HCEC 1CT (cell line): ENCODE measurements around the gene SUPV3L1.
"Not testable (repeated sequence)": the region's sequence is repeated elsewhere in the genome, so short reads cannot be mapped to it uniquely, and the experiment has no call there.

Experiments used
- DNase-seq: peaks from one replicate; pipeline ENCODE4 v3.0.0-alpha.2; 2017

The SUPV3L1 gene

GRCh38 chr10:69232736-69233480 is 52.9 kb downstream of the SUPV3L1 start:
- DNase-seq = no peak

DNA sequence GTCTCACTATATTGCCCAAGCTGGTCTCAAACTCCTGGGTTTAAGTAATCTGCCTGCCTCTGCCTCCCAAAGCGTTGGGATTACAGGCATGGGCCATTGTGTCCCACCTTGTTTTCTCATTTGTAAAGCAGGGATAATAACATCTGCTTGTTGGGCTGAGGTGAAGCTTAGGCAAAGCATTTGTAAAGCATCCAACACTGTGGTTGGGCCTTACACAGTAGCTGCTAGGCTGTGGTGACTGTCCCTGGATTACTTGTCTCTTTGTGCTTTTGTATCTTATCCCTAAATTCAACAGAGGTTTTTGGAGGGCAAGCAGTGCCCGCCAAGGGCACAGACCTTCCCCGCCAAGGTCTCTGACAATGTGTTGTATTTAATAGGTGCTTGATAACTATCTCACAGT is 54.4 kb downstream of the SUPV3L1 start:
- no peak for DNase-seq

- peak; percentile 68 for DNase-seq
These were observed 57.6 kb downstream of the SUPV3L1 start for GRCh38 chr10:69237528-69238159.

DNA sequence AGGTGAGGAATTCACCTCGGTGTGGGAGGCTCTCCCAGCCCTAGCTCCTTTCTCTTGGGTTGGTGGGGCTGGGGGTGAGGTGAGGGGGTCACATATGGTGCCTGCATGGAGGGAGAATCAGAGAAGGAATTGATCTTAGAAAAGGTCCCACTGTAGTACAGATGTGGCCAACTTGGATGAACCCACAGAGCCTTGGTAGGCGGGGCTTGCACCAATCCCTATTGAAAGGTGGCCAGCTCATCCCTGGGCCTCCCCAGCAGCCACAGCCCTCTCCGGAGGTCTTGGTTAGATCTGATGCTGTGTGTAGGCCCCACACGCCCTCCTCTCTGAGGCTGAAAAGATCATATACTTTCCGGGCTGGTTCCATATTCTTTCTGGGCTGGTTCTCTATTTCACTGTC is 59.1 kb downstream of the SUPV3L1 start:
- no peak for DNase-seq

- DNase-seq = peak; percentile 32
These were observed 59.9 kb downstream of the SUPV3L1 start for GRCh38 chr10:69239816-69240434.

DNA sequence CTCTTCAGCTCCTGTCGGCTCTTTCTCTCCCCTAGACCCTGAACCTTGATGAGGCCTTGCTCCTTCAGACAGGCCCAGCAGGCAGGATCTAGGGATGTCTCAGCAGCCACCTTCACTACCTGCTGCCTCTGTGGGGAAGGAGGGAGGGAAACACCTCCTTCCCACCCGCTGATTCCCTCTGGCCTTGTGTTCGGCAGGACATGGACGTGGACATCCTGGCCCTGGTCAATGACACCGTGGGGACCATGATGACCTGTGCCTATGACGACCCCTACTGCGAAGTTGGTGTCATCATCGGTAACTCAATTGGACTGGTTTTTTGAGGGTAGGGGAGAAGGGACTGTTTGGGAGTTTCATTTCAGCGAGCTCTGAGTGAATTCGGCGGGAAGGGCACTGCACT is 60.4 kb downstream of the SUPV3L1 start:
- no peak for DNase-seq

DNA sequence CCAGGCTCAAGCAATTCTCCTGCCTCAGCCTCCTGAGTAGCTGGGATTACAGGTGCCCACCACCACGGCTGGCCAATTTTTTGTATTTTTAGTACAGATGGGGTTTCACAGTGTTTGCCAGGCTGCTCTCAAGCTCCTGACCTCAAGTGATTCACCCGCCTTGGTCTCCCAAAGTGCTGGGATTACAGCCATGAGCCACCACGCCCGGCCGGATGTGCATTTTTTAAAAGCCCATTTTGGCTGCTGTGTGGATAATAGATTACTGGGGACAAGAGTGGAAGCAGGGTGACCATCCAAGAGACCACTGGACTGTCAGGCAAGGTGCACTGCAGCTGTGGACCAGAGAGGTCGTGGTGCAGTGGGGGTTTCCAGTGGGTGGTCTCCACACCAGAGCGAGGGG is 61.5 kb downstream of the SUPV3L1 start:
- DNase-seq = peak; percentile 65

DNA sequence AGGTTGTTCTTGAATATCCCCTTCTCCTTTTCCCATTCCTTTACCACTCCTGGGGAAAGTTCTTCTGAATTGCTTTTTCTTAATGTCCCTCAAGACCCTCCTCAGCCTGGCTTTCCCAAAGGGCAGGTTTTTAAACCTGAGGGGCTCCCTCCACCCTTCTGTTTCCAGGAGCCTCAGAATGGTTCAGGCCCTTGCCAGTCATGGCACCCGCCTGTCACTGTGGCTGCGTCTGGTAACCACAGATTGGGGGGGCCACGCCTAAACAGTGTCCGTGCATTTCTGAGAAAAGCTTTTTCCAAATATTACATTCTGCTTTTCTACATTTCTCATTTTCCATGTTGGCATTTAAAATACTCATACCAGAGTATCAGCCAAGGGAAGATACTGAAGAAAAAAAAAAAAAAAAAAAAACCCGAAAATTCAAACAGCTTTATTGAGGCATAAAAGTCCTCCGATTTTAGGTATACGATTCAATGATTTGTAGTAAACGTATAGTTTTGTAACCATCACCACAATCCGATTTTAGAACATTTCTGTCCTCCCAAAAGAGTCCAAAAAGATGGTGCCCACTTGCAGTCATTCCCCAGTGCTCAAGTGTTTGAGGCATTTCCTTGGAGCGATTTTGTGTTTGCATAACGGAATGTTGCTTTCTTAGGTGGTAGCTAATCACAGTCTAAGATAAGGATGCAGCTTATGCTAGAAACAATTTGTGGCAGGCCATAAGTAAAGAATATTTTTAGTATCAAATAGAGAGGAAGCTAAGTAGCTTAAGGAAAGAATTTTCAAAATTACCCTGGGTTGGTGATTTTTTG is 62.2 kb downstream of the SUPV3L1 start:
- no peak for DNase-seq

DNA sequence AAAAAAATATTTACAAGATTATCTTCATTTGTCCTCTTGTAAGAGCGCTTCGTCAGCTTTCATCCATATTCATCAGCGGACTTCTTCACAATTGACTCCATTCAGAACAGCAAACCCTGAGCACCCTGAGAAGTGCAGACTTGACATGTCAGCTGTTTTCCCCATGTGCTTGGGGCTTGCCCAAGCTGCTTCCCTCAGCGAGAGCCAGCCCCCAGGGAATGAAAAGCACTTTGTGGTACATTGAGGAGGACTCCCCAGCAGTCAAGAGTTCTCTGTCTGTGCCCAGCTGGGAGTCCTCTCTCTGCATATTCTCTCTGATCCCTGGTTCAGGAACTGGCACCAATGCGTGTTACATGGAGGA is 62.8 kb downstream of the SUPV3L1 start:
- no peak for DNase-seq

DNA sequence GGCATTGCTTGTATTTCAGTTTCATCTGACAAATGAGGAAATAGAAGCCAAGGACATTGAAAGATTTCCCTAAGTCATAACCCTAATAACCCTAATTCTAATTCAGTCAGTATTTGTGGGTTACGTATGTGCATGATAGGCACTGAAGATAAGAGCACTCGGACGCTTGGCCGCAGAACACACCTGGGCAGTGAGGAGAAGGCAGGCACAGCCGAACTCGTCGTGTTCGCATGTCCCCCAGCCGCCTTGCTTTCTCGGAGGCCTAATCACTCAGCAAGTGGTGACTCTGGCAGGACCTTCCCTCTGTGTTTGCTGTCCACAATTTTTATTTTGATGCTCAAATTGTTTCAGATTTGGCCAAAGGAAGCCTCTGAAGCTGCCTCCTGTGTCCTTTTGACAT is 63.8 kb downstream of the SUPV3L1 start:
- no peak for DNase-seq

GRCh38 chr10:69246036-69246435 is 66.0 kb downstream of the SUPV3L1 start:
- no peak for DNase-seq

- no peak for DNase-seq
These were observed 66.7 kb downstream of the SUPV3L1 start for GRCh38 chr10:69246581-69247312.

DNA sequence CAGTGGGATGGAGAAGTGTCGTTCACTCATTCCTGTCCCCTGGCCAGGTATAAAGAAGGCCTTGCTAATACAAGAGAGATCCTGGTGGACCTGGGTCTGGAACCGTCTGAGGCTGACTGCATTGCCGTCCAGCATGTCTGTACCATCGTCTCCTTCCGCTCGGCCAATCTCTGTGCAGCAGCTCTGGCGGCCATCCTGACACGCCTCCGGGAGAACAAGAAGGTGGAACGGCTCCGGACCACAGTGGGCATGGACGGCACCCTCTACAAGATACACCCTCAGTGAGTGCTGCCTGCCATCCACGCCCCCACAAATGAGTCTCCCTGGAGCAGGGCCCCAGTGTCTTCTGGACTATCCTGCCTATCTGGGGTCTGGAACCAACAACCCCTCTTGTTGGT is 67.3 kb downstream of the SUPV3L1 start:
- DNase-seq = no peak

DNA sequence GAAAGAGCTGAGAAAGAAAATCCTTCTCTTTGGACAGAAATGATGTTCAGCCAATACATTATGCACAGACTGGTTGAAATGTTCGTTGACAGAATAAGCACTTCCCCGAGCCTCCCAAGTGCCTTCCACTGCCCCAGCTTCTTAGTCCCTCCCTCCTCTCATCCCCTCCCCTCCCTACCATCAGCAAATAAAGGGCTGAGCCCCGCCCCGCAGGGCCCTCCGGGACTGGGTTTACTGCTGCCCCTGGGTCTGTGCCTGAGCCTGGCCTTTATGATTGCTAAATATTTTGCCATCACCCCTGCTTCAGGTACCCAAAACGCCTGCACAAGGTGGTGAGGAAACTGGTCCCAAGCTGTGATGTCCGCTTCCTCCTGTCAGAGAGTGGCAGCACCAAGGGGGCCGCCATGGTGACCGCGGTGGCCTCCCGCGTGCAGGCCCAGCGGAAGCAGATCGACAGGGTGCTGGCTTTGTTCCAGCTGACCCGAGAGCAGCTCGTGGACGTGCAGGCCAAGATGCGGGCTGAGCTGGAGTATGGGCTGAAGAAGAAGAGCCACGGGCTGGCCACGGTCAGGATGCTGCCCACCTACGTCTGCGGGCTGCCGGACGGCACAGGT is 68.2 kb downstream of the SUPV3L1 start:
- DNase-seq = no peak

DNA sequence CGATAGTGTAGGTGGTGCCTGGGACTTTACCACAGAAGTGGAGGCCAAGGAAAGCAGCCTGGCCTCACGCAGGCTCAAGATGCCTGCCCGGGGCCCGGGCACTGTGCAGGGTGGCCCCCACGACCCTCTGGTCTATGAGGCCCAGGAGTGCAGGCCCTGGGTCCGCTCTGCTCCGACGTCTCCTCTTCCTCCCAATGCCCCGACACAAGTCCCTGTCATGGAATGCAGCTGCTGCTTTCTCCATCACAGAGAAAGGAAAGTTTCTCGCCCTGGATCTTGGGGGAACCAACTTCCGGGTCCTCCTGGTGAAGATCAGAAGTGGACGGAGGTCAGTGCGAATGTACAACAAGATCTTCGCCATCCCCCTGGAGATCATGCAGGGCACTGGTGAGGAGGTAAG is 70.0 kb downstream of the SUPV3L1 start:
- DNase-seq = no peak

DNA sequence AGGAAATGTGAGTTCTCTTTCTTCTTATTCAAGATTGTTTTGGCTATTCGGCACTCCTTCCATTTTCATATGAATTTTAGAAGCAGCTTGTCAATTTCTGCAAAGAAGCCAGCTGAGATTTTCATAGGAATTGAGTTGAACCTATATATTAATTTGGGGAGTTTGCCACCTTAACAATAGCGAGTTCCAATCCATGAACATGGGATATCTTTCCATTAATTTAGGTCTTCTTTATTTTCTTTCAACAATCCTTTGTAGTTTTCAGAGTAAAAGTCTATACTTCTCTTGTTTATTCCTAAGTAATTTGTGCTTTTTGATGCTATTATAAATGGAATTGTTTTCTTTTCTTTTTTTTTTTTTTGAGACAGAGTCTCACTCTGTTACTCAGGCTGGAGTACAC is 71.4 kb downstream of the SUPV3L1 start:
- not testable (repeated sequence) for DNase-seq

DNA sequence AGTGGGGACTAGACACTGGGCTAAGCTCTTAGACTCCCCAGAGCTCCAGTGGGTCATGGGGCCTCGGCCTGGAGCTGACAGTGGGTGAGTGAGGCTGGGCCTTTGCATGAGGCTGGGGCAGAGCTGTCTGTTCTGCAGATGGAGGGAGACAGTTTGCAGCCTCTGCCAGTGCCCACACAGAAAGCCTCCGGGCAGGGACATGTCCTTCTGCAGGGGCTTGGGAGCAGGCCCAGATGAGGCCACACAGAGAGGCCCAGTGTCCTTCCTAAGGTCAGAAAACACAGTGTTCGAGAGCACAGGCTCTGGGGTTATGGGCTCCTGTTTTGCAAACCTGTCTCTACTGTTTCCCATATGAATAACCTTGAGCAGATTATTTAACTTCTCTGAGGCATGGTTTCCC is 73.1 kb downstream of the SUPV3L1 start:
- no peak for DNase-seq

GRCh38 chr10:69254877-69255276 is 74.8 kb downstream of the SUPV3L1 start:
- no peak for DNase-seq
